GM12874 (cell line): ENCODE results near the gene CACNB4.

Source experiments
- CTCF ChIP-seq: IDR thresholded peaks from 2 replicates; pipeline ENCODE4 v1.5.1; 2011; ENCODE audit warnings: low read depth, mild to moderate bottlenecking, control low read depth, low read length, moderate library complexity; ENCODE audit not compliant: insufficient read depth

Gene CACNB4

GRCh38 chr2:151837926-151838325 is 260.9 kb downstream of the CACNB4 start:
- TF ChIP-seq CTCF, result no peak

- TF ChIP-seq CTCF, result no peak
Measured at GRCh38 chr2:151833984-151834383, 264.9 kb downstream of the CACNB4 start.

- TF ChIP-seq CTCF, result no peak
Measured at GRCh38 chr2:151830961-151831360, 267.9 kb downstream of the CACNB4 start.

GRCh38 chr2:151828890-151829324 is 269.9 kb downstream of the CACNB4 start:
- TF ChIP-seq CTCF, result no peak

- TF ChIP-seq CTCF, result no peak
Measured at GRCh38 chr2:151828143-151828889, 270.5 kb downstream of the CACNB4 start, which contains the start of gene ARL5A. ARL5A (minus strand) TSS chr2:151828421; CDS start chr2:151828176, 245 bp downstream.

- no peak for TF ChIP-seq CTCF
Measured at GRCh38 chr2:151827564-151828142, 271.2 kb downstream of the CACNB4 start.

- no peak for TF ChIP-seq CTCF
Measured at GRCh38 chr2:151826737-151827157, 272.1 kb downstream of the CACNB4 start.
